SK-N-SH (cell line): ENCODE measurements around the gene TDO2. TPM values are rescaled to one million over a fixed set of nuclear protein-coding genes. Genes with fewer than 3 reads are reported as not detected.

Experiments used
- CTCF ChIA-PET: fragments of 300-600, 350-600 bp; formaldehyde crosslinking; extraction: SDS; loops from one replicate; lab custom pipeline; 2021; lab: Yijun Ruan, JAX
- POLR2A ChIA-PET: fragments of 350-600 bp; sonication (Branson Sonifier 250); formaldehyde crosslinking; extraction: SDS; loops from one replicate; lab custom pipeline; 2020; ENCODE audit warnings: antibody characterized with exemption, inconsistent platforms; lab: Yijun Ruan, JAX
- DNase-seq: peaks from one replicate; pipeline ENCODE4 v3.0.0; 2012
- H2AFZ ChIP-seq: fragments of 200-600 bp; sonication (generic); 2 replicates; pipeline ENCODE4 v1.8.1; 2016; ENCODE audit warnings: antibody characterized with exemption, mild to moderate bottlenecking, low read depth
- H3F3A ChIP-seq: fragments of 200-600 bp; sonication (generic); replicated peaks from 2 replicates; pipeline ENCODE3; 2016; ENCODE audit warnings: antibody characterized with exemption, mild to moderate bottlenecking; ENCODE audit not compliant: insufficient read depth
- H3K27ac ChIP-seq, 2 experiments: fragments of 200-500 bp in 1 of 2; fragments of 200-600 bp in 1 of 2; sonication (Bioruptor generic) in 1 of 2; sonication (generic), shearing (Covaris generic) in 1 of 2; 2 replicates each; pipeline versions ENCODE4 v1.5.1 to v1.6.1; 2014 to 2016; ENCODE audit warnings: low read depth in 2 of 2, inconsistent platforms in 1 of 2, low read length in 1 of 2, mild to moderate bottlenecking in 1 of 2, mixed read lengths in 1 of 2
- H3K27me3 ChIP-seq: fragments of 200-600 bp; sonication (generic), shearing (Covaris generic); 2 replicates; pipeline ENCODE4 v1.6.1; 2016; ENCODE audit warnings: mixed run types; ENCODE audit not compliant: insufficient read depth
- H3K36me3 ChIP-seq, 2 experiments: fragments of 200-500 bp in 1 of 2; fragments of 200-600 bp in 1 of 2; sonication (Bioruptor generic) in 1 of 2; sonication (generic) in 1 of 2; replicated peaks in 1 of 2; 2 replicates each; pipeline versions ENCODE3 to v1.5.1; 2014 to 2016; ENCODE audit warnings: low read length in 1 of 2, mild to moderate bottlenecking in 1 of 2; ENCODE audit not compliant: insufficient read depth in 2 of 2, control insufficient read depth in 1 of 2
- H3K4me1 ChIP-seq, 2 experiments: fragments of 200-500 bp in 1 of 2; fragments of 200-600 bp in 1 of 2; sonication (Bioruptor generic) in 1 of 2; sonication (generic), shearing (Covaris generic) in 1 of 2; 2 replicates each; pipeline versions ENCODE4 v1.5.1 to v1.6.1; 2014 to 2016; ENCODE audit warnings: low read depth in 1 of 2, low read length in 1 of 2, mixed run types in 1 of 2; ENCODE audit not compliant: insufficient read depth in 2 of 2, control insufficient read depth in 1 of 2
- H3K4me2 ChIP-seq: fragments of 200-600 bp; sonication (generic), shearing (Covaris generic); 2 replicates; pipeline ENCODE4 v1.6.1; 2017; ENCODE audit warnings: mixed run types
- H3K4me3 ChIP-seq, 2 experiments: fragments of 200-500 bp in 1 of 2; fragments of 200-600 bp in 1 of 2; sonication (Bioruptor generic) in 1 of 2; sonication (generic), shearing (Covaris generic) in 1 of 2; 2 replicates each; pipeline versions ENCODE4 v1.5.1 to v1.8.1; 2014 to 2016; ENCODE audit warnings: low read depth in 2 of 2, inconsistent platforms in 1 of 2, low read length in 1 of 2, mild to moderate bottlenecking in 1 of 2, mixed read lengths in 1 of 2, moderate library complexity in 1 of 2
- H3K79me2 ChIP-seq: fragments of 200-600 bp; sonication (generic); 2 replicates; pipeline ENCODE4 v1.8.1; 2017; ENCODE audit warnings: mild to moderate bottlenecking; ENCODE audit not compliant: insufficient read depth
- H3K9ac ChIP-seq: fragments of 200-600 bp; sonication (generic); 2 replicates; pipeline ENCODE4 v1.6.1; 2017; ENCODE audit warnings: mixed run types
- H3K9me2 ChIP-seq: fragments of 200-600 bp; sonication (generic); 2 replicates; pipeline ENCODE4 v1.6.1; 2017; ENCODE audit warnings: mixed run types
- H3K9me3 ChIP-seq: fragments of 200-600 bp; sonication (generic); 2 replicates; pipeline ENCODE4 v1.6.1; 2017; ENCODE audit warnings: mixed run types, mild to moderate bottlenecking, moderate library complexity
- H4K20me1 ChIP-seq: fragments of 200-600 bp; sonication (generic); 2 replicates; pipeline ENCODE4 v1.6.1; 2017; ENCODE audit warnings: mild to moderate bottlenecking, mixed run types; ENCODE audit not compliant: insufficient read depth
- CHD2 ChIP-seq: fragments of 150-350 bp; IDR thresholded peaks from 2 replicates; pipeline ENCODE4 v1.6.1; 2018; ENCODE audit warnings: low read length; ENCODE audit not compliant: partially characterized antibody
- EP300 ChIP-seq, 2 experiments: IDR thresholded peaks; 2 replicates each; pipeline versions ENCODE4 v1.4.0 to v1.6.1; 2012; ENCODE audit warnings: borderline replicate concordance in 1 of 2, low read depth in 1 of 2, low read length in 1 of 2
- GABPA ChIP-seq: IDR thresholded peaks from 2 replicates; pipeline ENCODE4 v1.4.0; 2012; ENCODE audit warnings: low read depth, mild to moderate bottlenecking
- GATA2 ChIP-seq: sonication (generic); formaldehyde crosslinking; IDR thresholded peaks from 2 replicates; pipeline ENCODE4 v1.5.0; 2020; ENCODE audit warnings: mild to moderate bottlenecking, missing genetic modification reagents
- MAX ChIP-seq: IDR thresholded peaks from 2 replicates; pipeline ENCODE4 v1.4.0; 2012; ENCODE audit warnings: low read depth
- MXI1 ChIP-seq: IDR thresholded peaks from 2 replicates; pipeline ENCODE4 v1.6.1; 2012; ENCODE audit warnings: mild to moderate bottlenecking, low read depth, low read length, improper control_type of control experiment
- NRF1 ChIP-seq: IDR thresholded peaks from 2 replicates; pipeline ENCODE4 v1.6.1; 2012; ENCODE audit warnings: low read depth, mild to moderate bottlenecking, low read length
- PBX3 ChIP-seq: IDR thresholded peaks from 2 replicates; pipeline ENCODE4; 2012
- POLR2AphosphoS5 ChIP-seq: IDR thresholded peaks from 2 replicates; pipeline ENCODE4 v1.6.1; 2012; ENCODE audit warnings: low read depth, low read length
- REST ChIP-seq: IDR thresholded peaks from 2 replicates; pipeline ENCODE4 v1.6.1; 2012; ENCODE audit warnings: mild to moderate bottlenecking, low read depth, low read length, moderate library complexity
- RXRA ChIP-seq: IDR thresholded peaks from 2 replicates; pipeline ENCODE4 v1.4.0; 2012; ENCODE audit warnings: low read depth, mild to moderate bottlenecking, borderline replicate concordance
- SMC3 ChIP-seq: IDR thresholded peaks from 2 replicates; pipeline ENCODE4 v1.6.1; 2012; ENCODE audit warnings: low read depth, low read length, improper control_type of control experiment
- TCF12 ChIP-seq: IDR thresholded peaks from 2 replicates; pipeline ENCODE4 v1.4.0; 2012
- TEAD4 ChIP-seq: IDR thresholded peaks from 2 replicates; pipeline ENCODE4 v1.4.0; 2012; ENCODE audit warnings: mild to moderate bottlenecking, borderline replicate concordance; ENCODE audit not compliant: insufficient read depth
- USF1 ChIP-seq: IDR thresholded peaks from 2 replicates; pipeline ENCODE4 v1.4.0; 2012; ENCODE audit warnings: low read depth, borderline replicate concordance
- YY1 ChIP-seq: IDR thresholded peaks from 2 replicates; pipeline ENCODE4 v1.4.0; 2012; ENCODE audit warnings: low read depth, mild to moderate bottlenecking
- ZBTB33 ChIP-seq: IDR thresholded peaks from 2 replicates; pipeline ENCODE4 v1.4.0; 2012; ENCODE audit warnings: low read depth, borderline replicate concordance
- WGBS: methylation state at CpG from one replicate; pipeline ENCODE4 v1.1.6; 2017; ENCODE audit warnings: low lambda C conversion rate; 5-methylcytosine and 5-hydroxymethylcytosine counted together
- polyA plus RNA-seq, 3 experiments: library from polyadenylated mRNA; depleted of rRNA; stranded (reverse); fragments of >200 nt; gene quantifications; 2 replicates each; pipeline ENCODE4 v1.2.3, GENCODE V29; 2012

TDO2 gene
- polyA plus RNA-seq, 1 of the 3 experiments (the other 2 are of a cell fraction) = not detected

GRCh38 chr4:155966171-155966570, 62.7 kb downstream of the TDO2 start:
- TF ChIP-seq RXRA (no peak), EP300 (IDR thresholded peaks at IDR 0.05; ENCODE audit: borderline replicate concordance in 1 of 2, low read depth in 1 of 2, low read length in 1 of 2) (no peak), CHD2 (no peak), USF1 (no peak), GATA2 (CRISPR knock-in tag) (no peak), NRF1 (no peak), TCF12 (no peak), MAX (no peak), GABPA (no peak), ZBTB33 (no peak), YY1 (no peak), TEAD4 (no peak), POLR2AphosphoS5 (no peak), MXI1 (no peak), SMC3 (no peak)
- Histone ChIP-seq H3K27ac (no peak overlapping the region), H2AFZ (no peak overlapping the region), H3K36me3 (no peaks in the 10 kb centered on the region), H3K9me2 (no peaks in the 10 kb centered on the region), H3K9me3 (no peaks in the 10 kb centered on the region), H3K9ac (no peak overlapping the region), H3K4me3 (no peak overlapping the region), H3K27me3 (no peaks in the 10 kb centered on the region; the same call in 1 of the 2 replicates), H4K20me1 (no peaks in the 10 kb centered on the region), H3K4me1 (no peaks in the 10 kb centered on the region), H3K79me2 (no peaks in the 10 kb centered on the region), H3F3A (no peaks in the 10 kb centered on the region), H3K4me2 (no peak overlapping the region)
- no peak for DNase-seq
- WGBS = 3% methylated on average over 2 of the region's 2 CpGs
- ChIA-PET POLR2A (no interaction called here), CTCF (interaction anchor here (1.1 kb wide), 1 partner anchor 156 kb away, joined by 3 read pairs; no protein-coding TSS in a partner anchor)

GRCh38 chr4:155966731-155967395, 63.4 kb downstream of the TDO2 start:
- H3K79me2 ChIP-seq = no peaks in the 10 kb centered on the region
- no peaks in the 10 kb centered on the region for H3K9me3 ChIP-seq
- no peak overlapping the region for H2AFZ ChIP-seq
- H3K27me3 ChIP-seq = no peaks in the 10 kb centered on the region; the same call in 1 of the 2 replicates
- CTCF ChIA-PET = interaction anchor here (1.1 kb wide), 1 partner anchor 157 kb away, joined by 3 read pairs; no protein-coding TSS in a partner anchor
- H3K4me2 ChIP-seq = no peak overlapping the region
- no peaks in the 10 kb centered on the region for H3K4me1 ChIP-seq
- no peaks in the 10 kb centered on the region for H3K36me3 ChIP-seq
- no peak overlapping the region for H3K4me3 ChIP-seq
- H4K20me1 ChIP-seq = no peaks in the 10 kb centered on the region
- DNase-seq = no peak
- no peaks in the 10 kb centered on the region for H3F3A ChIP-seq
- H3K9me2 ChIP-seq = no peaks in the 10 kb centered on the region
- no peak overlapping the region for H3K9ac ChIP-seq
- POLR2A ChIA-PET = no interaction called here
- no peak overlapping the region for H3K27ac ChIP-seq
- WGBS = 23% methylated on average over 3 of the region's 3 CpGs
- TF ChIP-seq PBX3 (no peak), TEAD4 (no peak), REST (no peak), USF1 (no peak), TCF12 (no peak), GATA2 (CRISPR knock-in tag) (no peak)
